GM21723 (cell line): ENCODE results near the gene MEIS2.

Experiments
- ATAC-seq: cut with Tn5 transposase; IDR thresholded peaks from one replicate; pipeline ENCODE4 v1.9.1; 2021; ENCODE audit warnings: mild to moderate bottlenecking, moderate library complexity; ENCODE audit not compliant: unreplicated experiment

The MEIS2 gene

DNA sequence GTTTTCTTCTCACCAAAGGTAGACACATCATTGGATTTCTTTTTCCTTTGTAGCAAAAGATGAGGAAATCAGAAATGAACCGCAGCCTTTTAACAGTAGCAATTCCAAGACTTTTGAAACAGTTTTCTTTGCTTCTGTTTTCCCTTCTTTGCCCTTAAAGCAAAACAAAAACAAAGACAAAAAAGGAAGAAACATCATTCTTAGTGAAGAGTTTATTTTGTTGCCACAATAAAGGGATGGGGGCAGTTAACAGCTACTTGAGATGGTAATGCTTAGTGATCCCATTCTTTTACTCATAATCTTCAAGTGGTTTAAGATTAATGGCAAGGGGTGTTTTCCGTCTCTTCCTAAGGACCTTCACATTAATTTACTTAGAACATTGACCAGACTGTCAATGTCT, 218.8 kb downstream of the MEIS2 start:
- no peak for ATAC-seq

DNA sequence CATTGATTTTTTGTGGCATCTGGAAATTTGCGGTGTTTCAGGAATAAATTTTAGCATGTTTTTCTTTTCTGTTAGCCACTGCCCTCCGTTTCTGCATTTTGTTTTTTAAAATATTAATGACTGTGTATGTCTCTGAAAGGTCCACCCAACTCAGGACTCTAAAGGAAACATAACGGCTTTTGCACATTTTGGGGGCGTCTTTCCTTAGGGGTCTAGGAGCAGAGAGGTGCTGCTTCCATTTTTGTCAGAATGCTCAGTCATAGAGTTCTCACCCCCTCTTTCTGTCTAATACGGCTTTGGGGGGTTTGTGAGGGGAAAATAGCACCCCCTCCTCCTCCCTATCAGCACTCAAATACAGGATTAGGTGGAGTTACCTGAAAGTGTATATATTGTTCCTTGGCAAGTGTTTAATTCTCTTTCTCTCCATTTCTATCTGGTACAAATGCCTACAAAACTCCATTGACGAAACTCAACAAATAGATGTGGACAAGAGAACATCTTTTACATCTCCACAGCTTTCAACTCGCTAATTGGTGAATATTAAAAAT, 219.4 kb downstream of the MEIS2 start:
- ATAC-seq = no peak

GRCh38 chr15:36880224-36880912, 220.0 kb downstream of the MEIS2 start:
- no peak for ATAC-seq

- ATAC-seq = no peak
These were observed 220.7 kb downstream of the MEIS2 start for GRCh38 chr15:36879568-36880222.

DNA sequence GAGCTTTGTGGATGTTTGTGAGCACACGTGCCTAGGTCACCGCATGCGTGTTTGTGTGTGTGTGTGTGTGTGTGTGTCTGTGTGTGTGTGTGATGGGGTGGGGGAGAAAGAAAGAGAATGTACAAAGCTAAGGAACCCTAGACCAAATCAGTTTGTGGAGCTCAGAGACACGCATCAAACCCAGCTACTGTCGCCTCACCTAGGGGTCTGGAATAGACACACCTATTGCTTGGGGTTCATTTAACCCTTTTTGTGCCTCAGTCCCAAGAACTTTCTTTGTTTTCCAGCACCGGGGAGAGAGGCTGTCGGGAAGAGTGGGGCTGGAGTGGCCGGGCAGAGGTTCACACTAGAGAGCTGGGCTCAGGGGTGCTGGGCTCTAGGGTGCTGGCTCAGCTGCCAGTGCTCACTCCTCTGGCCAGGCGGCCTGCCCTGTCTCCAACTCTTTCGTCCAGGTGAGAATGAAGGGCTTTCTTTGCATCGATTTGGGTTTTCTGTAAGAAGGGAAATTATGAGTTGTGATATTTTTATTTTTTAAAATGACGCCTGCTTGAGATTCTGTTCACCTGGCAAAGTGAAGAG, 221.6 kb downstream of the MEIS2 start:
- no peak for ATAC-seq

GRCh38 chr15:36877796-36878683, 222.3 kb downstream of the MEIS2 start:
- ATAC-seq = no peak

- ATAC-seq = no peak
These were observed 223.1 kb downstream of the MEIS2 start for GRCh38 chr15:36877294-36877693.

- ATAC-seq = no peak
These were observed 224.5 kb downstream of the MEIS2 start for GRCh38 chr15:36875740-36876334.

- no peak for ATAC-seq
These were observed 225.4 kb downstream of the MEIS2 start for GRCh38 chr15:36874930-36875329.

GRCh38 chr15:36867436-36867835, 232.9 kb downstream of the MEIS2 start:
- no peak for ATAC-seq

DNA sequence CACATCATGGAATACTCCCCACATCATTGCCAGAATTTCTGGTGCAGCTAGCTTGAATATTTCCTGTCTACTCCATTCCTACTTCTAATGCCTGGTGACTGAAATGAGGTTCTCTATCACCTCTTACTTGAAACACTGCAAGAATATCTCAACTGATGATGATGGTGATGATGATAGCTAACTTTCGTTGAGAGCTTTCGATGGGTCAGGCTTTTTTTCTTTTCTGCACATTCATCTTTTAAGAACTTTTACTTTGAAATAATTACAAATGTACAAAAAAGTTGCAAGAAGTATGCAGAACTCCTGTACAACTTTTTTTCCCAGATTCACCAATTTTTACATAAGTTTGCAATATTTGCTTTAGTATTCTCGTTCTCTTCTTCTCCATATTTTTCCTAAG, 233.5 kb downstream of the MEIS2 start:
- no peak for ATAC-seq

- ATAC-seq = no peak
These were observed 236.8 kb downstream of the MEIS2 start for GRCh38 chr15:36863570-36863969.

- no peak for ATAC-seq
These were observed 239.6 kb downstream of the MEIS2 start for GRCh38 chr15:36860792-36861191.

DNA sequence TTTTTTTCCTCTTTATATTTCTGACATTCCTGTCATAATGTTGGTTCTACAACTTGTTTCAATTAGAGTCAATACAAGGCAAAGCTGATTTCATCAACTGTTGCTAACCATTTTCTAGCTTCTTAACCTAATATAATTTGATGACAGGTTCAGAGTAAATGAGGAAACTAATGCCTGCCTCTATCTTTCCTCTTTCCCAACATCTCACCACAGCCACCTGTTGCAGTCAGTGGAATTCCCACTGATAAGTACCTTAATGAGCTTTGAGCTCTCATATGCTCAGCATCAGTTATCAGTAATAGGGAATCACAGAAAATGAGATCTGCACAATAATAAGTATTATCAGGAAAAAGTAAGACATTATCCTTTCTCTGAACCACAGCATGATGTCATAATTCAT, 241.9 kb downstream of the MEIS2 start:
- no peak for ATAC-seq

DNA sequence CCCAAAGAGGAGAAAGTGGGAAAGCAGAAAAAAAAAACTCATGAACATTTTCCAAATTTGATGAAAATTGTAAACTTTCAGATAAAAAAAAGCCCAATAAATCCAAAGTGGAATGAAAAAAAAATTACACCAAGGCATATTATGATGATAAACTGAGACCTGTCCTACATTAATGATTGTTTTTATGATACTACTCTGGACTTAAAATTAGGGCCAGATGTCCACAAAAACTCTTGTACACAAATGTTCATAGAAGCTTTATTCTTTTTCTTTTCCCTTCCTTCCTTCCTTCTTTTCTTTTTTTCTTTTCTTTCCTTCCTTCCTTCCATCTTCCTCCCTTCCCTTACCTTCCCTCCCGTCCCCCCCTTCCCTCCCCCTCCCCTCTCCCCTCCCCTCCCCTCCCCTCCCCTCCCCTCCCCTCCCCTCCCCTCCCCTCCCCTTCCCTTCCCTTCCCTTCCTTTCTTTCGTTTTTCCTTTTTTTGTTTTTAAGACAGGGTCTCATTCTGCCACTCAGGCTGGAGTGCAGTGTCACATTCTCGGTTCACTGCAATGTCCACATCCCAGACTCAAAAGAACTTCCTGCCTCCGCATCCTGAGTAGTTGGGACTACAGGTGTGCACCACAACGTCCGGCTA, 243.9 kb downstream of the MEIS2 start:
- no peak for ATAC-seq

DNA sequence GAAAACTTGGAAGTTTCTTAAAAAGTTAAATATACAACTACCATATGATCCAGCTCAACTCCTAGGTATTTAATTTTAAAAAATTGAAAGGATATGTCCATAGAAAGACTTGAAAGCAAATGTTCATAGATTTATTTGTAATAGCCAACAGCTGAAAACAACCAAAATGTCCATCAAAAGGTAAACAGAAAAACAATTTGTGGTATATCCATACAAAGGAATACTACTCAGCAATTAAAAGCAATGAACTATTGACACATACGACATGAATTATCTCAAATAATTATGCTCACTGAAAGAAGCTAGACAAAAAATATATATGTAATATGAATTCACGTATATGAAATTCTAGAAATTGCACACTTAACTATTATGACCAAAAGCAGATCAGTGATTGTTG, 249.5 kb downstream of the MEIS2 start:
- no peak for ATAC-seq

DNA sequence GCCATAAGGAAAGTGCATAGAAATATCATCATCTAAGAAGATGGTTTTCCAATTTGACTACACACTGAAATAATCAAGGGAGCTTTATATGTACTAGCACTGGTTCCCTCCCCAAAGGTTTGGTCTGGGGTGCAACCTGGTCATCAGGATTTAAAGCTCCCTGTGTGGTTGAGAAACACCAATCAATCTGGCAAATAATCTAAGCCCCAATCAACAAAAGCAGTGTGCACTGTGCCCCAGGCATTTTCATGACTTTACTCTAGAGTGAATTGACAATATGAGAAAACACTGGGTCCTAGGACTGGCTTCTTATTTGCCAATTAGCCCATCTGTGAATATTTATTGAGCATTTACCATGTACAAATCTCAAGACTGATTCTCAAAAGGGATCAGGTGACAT, 255.1 kb downstream of the MEIS2 start:
- ATAC-seq = no peak

- no peak for ATAC-seq
These were observed 255.8 kb downstream of the MEIS2 start for GRCh38 chr15:36844534-36844998.

DNA sequence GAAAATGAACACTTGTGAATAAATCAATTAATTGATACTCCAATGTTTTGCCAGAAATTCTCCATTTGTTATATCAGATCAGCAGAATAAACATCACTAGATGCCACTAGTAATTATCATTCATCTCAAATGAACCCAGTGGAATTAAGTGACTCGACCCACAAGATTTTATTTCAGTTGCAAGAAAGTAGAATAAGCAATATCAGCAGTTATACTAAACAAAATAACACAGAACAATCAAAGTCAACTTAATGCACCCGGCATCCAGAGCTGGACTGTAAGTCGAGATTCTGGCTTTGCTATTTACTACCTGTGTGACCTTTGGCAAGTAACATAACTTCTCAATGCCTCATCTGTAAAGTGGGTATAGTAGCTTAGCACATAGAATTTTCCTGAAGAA, 256.5 kb downstream of the MEIS2 start:
- ATAC-seq = no peak

- ATAC-seq = no peak
These were observed 259.2 kb downstream of the MEIS2 start for GRCh38 chr15:36841193-36841592.
